ENCODE data around the gene SLC29A3. TPM values are rescaled to one million over a fixed set of nuclear protein-coding genes. Genes with fewer than 3 reads are reported as not detected.

The SLC29A3 gene
- total RNA-seq, 1 experiment from 2014 or later, result 5.9 TPM

Other genes with a start within 250 kb of the SLC29A3 start
- gene UNC5B, start 106.7 kb upstream of the SLC29A3 start, total RNA-seq (2021; ENCODE audit: unreplicated experiment), result 22.0 TPM
- not detected for gene CDH23, start 77.7 kb downstream of the SLC29A3 start, total RNA-seq (2021; ENCODE audit: unreplicated experiment)